PC-3 (cell line): ENCODE results near the gene LRFN5. TPM values are rescaled to one million over a fixed set of nuclear protein-coding genes. Genes with fewer than 3 reads are reported as not detected.

ENCODE experiments used
- ATAC-seq: fragments of 200-7000 bp; cut with Tn5 transposase; 2 replicates; pipeline ENCODE4 v1.9.1; 2020; ENCODE audit warnings: mild to moderate bottlenecking, moderate library complexity
- BruUV-seq: library from RNA; stranded (reverse); fragments of 400-500 nt; replicated peaks from 2 replicates; lab custom pipeline; 2021; lab: Mats Ljungman, UMichigan
- CTCF ChIA-PET: fragments of 300-600 bp; sonication (Branson Sonifier 250); formaldehyde crosslinking; loops from one replicate; lab custom pipeline; 2022; ENCODE audit warnings: antibody characterized with exemption; lab: Charles Lee
- POLR2A ChIA-PET: fragments of 300-600 bp; sonication (Branson Sonifier 250); formaldehyde crosslinking; loops from one replicate; lab custom pipeline; 2022; ENCODE audit warnings: antibody characterized with exemption; ENCODE audit not compliant: unreplicated experiment; lab: Charles Lee
- DNase-seq: peaks from one replicate; pipeline ENCODE4 v3.0.0-alpha.2; 2015
- H2AFZ ChIP-seq: fragments of 300-600 bp; sonication (generic); 2 replicates; pipeline ENCODE4 v1.6.0; 2016; ENCODE audit warnings: antibody characterized with exemption, low read length
- H3F3A ChIP-seq: fragments of 300-600 bp; sonication (generic); one replicate; pipeline ENCODE4 v1.6.0; 2017; ENCODE audit warnings: antibody characterized with exemption, low read length, control low read depth, mild to moderate bottlenecking; ENCODE audit not compliant: unreplicated experiment
- H3K27ac ChIP-seq: fragments of 300-600 bp; sonication (generic); 2 replicates; pipeline ENCODE4 v1.5.1; 2016; ENCODE audit warnings: mild to moderate bottlenecking, low read length
- H3K27me3 ChIP-seq: fragments of 300-600 bp; sonication (generic); 2 replicates; pipeline ENCODE4 v1.6.1; 2016; ENCODE audit warnings: low read length, mixed read lengths
- H3K36me3 ChIP-seq: fragments of 300-600 bp; sonication (generic); 2 replicates; pipeline ENCODE4 v1.6.1; 2016; ENCODE audit warnings: low read depth, mixed run types, low read length, mixed read lengths
- H3K4me1 ChIP-seq: fragments of 300-600 bp; sonication (generic); 2 replicates; pipeline ENCODE4 v1.5.1; 2016; ENCODE audit warnings: low read length; ENCODE audit not compliant: insufficient read depth
- H3K4me2 ChIP-seq: fragments of 300-600 bp; sonication (generic); 2 replicates; pipeline ENCODE4 v1.6.0; 2016; ENCODE audit warnings: low read length
- H3K4me3 ChIP-seq: fragments of 300-600 bp; sonication (generic); 2 replicates; pipeline ENCODE4 v1.5.1; 2016; ENCODE audit warnings: mild to moderate bottlenecking, low read length, mixed read lengths
- H3K79me2 ChIP-seq: fragments of 300-600 bp; sonication (generic); 2 replicates; pipeline ENCODE4 v1.6.1; 2017; ENCODE audit warnings: low read length, mixed read lengths
- H3K9ac ChIP-seq: fragments of 300-600 bp; sonication (generic); 2 replicates; pipeline ENCODE4 v1.6.0; 2016; ENCODE audit warnings: mild to moderate bottlenecking, low read length
- H3K9me2 ChIP-seq: fragments of 300-600 bp; sonication (generic); replicated peaks from 2 replicates; pipeline ENCODE4 v1.6.1; 2016; ENCODE audit warnings: mixed run types, low read length, mixed read lengths
- H3K9me3 ChIP-seq: fragments of 300-600 bp; sonication (generic); 2 replicates; pipeline ENCODE4 v1.6.1; 2016; ENCODE audit warnings: low read length, mixed read lengths
- H4K20me1 ChIP-seq: fragments of 300-600 bp; sonication (generic); 2 replicates; pipeline ENCODE4 v1.6.1; 2016; ENCODE audit warnings: low read length, mixed read lengths
- EZH2 ChIP-seq: fragments of 300-600 bp; sonication (generic); IDR thresholded peaks from one replicate; pipeline ENCODE4 v1.6.1; 2017; ENCODE audit warnings: antibody characterized with exemption, mild to moderate bottlenecking, low read length; ENCODE audit not compliant: unreplicated experiment
- EZH2phosphoT487 ChIP-seq: fragments of 300-600 bp; sonication (generic); IDR thresholded peaks from 2 replicates; pipeline ENCODE4 v1.6.1; 2018; ENCODE audit warnings: mild to moderate bottlenecking, antibody characterized with exemption, low read length, borderline replicate concordance
- intact Hi-C: fragments of 100-400 bp; cut with micrococcal nuclease; formaldehyde crosslinking; loops from 2 replicates; pipeline ENCODE4 v1.9.0; 2023
- total RNA-seq: library from RNA; depleted of rRNA; stranded (reverse); fragments of >200 nt; gene quantifications from 2 replicates; pipeline ENCODE4 v1.2.3, GENCODE V29; 2014
- TF ChIP-seq, protein P1 (sequence below): fragments of 300-600 bp; sonication (generic); conservative IDR thresholded peaks from 2 replicates; pipeline ENCODE4 v1.5.1; 2017; ENCODE audit warnings: antibody characterized with exemption, low read depth, mild to moderate bottlenecking, low read length

LRFN5 gene
- total RNA-seq, 1 experiment from 2014 or later: not detected

DNA sequence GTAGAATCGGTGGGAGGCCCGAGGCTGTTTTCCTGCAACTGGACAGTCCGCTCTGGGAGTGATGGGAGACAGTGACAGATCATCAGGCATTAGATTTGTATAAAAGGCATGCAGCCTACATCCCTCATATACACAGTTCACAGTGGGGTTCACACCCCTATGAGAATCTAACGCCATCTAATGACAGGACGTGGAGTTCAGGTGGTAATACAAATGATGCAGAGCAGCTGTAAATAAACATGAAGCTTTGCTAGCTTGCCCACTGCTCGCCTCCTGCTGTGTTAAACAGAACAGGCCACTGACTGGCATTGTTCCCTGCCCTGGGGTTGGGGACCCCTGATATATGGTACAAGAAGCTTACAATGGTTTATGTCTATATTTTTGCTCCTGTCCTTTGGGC is 179.0 kb downstream of the LRFN5 start:
- H3K9me3 ChIP-seq: no peaks in the 10 kb centered on the region
- H3K9me2 ChIP-seq: no peaks in the 10 kb centered on the region
- H3K79me2 ChIP-seq: no peaks in the 10 kb centered on the region
- BruUV-seq: no TSS peak
- DNase-seq: peak; percentile 21
- H4K20me1 ChIP-seq: no peaks in the 10 kb centered on the region
- no peak overlapping the region for H3K4me3 ChIP-seq
- no peak overlapping the region for H3K27ac ChIP-seq
- intact Hi-C loops: no loop called here
- H3K4me2 ChIP-seq: no peak overlapping the region
- H3K36me3 ChIP-seq: no peaks in the 10 kb centered on the region
- peak; percentile 56 for ATAC-seq
- no peak overlapping the region for H3K9ac ChIP-seq
- TF ChIP-seq, protein P1, sequence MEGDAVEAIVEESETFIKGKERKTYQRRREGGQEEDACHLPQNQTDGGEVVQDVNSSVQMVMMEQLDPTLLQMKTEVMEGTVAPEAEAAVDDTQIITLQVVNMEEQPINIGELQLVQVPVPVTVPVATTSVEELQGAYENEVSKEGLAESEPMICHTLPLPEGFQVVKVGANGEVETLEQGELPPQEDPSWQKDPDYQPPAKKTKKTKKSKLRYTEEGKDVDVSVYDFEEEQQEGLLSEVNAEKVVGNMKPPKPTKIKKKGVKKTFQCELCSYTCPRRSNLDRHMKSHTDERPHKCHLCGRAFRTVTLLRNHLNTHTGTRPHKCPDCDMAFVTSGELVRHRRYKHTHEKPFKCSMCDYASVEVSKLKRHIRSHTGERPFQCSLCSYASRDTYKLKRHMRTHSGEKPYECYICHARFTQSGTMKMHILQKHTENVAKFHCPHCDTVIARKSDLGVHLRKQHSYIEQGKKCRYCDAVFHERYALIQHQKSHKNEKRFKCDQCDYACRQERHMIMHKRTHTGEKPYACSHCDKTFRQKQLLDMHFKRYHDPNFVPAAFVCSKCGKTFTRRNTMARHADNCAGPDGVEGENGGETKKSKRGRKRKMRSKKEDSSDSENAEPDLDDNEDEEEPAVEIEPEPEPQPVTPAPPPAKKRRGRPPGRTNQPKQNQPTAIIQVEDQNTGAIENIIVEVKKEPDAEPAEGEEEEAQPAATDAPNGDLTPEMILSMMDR: peak; percentile 26; the same call in 1 of the 2 replicates
- no peak for TF ChIP-seq EZH2
- H2AFZ ChIP-seq: no peak overlapping the region
- H3F3A ChIP-seq: no peaks in the 10 kb centered on the region
- ChIA-PET CTCF (no interaction called here), POLR2A (no interaction called here)
- H3K4me1 ChIP-seq: no peaks in the 10 kb centered on the region
- H3K27me3 ChIP-seq: no peaks in the 10 kb centered on the region

DNA sequence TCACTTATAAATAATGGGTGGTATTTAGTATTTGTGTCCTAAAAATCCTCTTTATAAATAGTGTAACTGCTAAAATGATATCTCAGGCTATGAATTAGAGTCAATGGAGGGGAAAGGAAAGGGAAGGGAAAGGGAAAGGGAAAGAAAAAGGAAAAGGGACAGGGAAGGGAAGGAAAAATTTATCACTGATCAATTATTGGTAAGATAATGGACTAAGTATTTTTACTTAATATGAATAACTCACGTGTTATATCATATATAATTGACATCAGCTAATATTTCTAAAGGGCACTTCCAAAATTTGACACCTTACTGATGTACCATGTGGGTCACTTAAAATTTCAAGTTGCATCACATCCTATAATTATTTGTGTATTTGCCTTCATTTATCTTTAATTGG is 193.1 kb downstream of the LRFN5 start:
- H3K9ac ChIP-seq: no peak overlapping the region
- no peak for ATAC-seq
- no peaks in the 10 kb centered on the region for H3K4me1 ChIP-seq
- no peaks in the 10 kb centered on the region for H4K20me1 ChIP-seq
- no peaks in the 10 kb centered on the region for H3K27me3 ChIP-seq
- no peaks in the 10 kb centered on the region for H3K9me2 ChIP-seq
- ChIA-PET POLR2A (no interaction called here), CTCF (no interaction called here)
- H3K36me3 ChIP-seq: no peaks in the 10 kb centered on the region
- BruUV-seq: no TSS peak
- H3F3A ChIP-seq: no peaks in the 10 kb centered on the region
- H2AFZ ChIP-seq: no peak overlapping the region
- TF ChIP-seq, protein P1: no peak
- no peak for TF ChIP-seq EZH2
- no peak for TF ChIP-seq EZH2phosphoT487
- H3K4me3 ChIP-seq: no peak overlapping the region
- no peak for DNase-seq
- no peak overlapping the region for H3K27ac ChIP-seq
- no peaks in the 10 kb centered on the region for H3K79me2 ChIP-seq
- no peaks in the 10 kb centered on the region for H3K9me3 ChIP-seq
- intact Hi-C loops: no loop called here
- H3K4me2 ChIP-seq: no peak overlapping the region

DNA sequence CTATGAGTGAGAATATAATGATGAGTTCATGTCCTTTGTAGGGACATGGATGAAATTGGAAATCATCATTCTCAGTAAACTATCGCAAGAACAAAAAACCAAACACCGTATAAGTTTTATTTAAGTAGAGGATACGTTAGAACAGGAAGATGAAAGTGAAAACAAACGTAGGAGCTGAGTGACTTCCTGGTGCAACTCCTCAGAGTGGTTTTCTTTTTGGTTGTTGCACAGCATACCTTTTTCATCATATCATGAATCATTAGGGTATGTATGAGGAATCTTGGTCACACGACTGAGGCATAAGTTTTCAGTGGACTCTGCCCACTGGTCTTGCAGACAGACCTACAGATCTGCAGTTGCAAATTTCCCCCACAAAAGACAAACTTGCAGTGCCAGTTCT is 199.0 kb downstream of the LRFN5 start:
- Histone ChIP-seq H3K4me3 (no peak overlapping the region), H3K79me2 (no peaks in the 10 kb centered on the region), H2AFZ (no peak overlapping the region), H3K9ac (no peak overlapping the region), H3K9me2 (no peaks in the 10 kb centered on the region), H3K27me3 (no peaks in the 10 kb centered on the region), H3K27ac (no peak overlapping the region), H4K20me1 (no peaks in the 10 kb centered on the region), H3K36me3 (no peaks in the 10 kb centered on the region), H3K9me3 (no peaks in the 10 kb centered on the region), H3F3A (no peaks in the 10 kb centered on the region), H3K4me2 (no peak overlapping the region), H3K4me1 (no peaks in the 10 kb centered on the region)
- intact Hi-C loops: no loop called here
- ATAC-seq (no peak), DNase-seq (no peak)
- no TSS peak for BruUV-seq
- POLR2A ChIA-PET: interaction anchor here (0.7 kb wide), 1 partner anchor 106 kb away, joined by 6 read pairs; no protein-coding TSS in a partner anchor
- CTCF ChIA-PET: no interaction called here
- no peak for TF ChIP-seq EZH2phosphoT487
- no peak for TF ChIP-seq EZH2
- TF ChIP-seq, protein P1: no peak
